HTERT RPE-1 (cell line): ENCODE measurements around the gene KLLN.
"Not testable (repeated sequence)": the region's sequence is repeated elsewhere in the genome, so short reads cannot be mapped to it uniquely, and the experiment has no call there.

Experiments
- in situ Hi-C: fragments of 300-500 bp; cut with MboI; formaldehyde crosslinking; loops from 4 replicates; pipeline ENCODE4 v1.14.3; 2020; ENCODE audit warnings: low sequenced_read_pairs

The KLLN gene

GRCh38 chr10:87843714-87844113 lies 19.6 kb downstream of the KLLN start:
- in situ Hi-C loops, result no loop called here

- in situ Hi-C loops, result no loop called here
These were observed 20.4 kb downstream of the KLLN start for GRCh38 chr10:87842776-87843497.

DNA sequence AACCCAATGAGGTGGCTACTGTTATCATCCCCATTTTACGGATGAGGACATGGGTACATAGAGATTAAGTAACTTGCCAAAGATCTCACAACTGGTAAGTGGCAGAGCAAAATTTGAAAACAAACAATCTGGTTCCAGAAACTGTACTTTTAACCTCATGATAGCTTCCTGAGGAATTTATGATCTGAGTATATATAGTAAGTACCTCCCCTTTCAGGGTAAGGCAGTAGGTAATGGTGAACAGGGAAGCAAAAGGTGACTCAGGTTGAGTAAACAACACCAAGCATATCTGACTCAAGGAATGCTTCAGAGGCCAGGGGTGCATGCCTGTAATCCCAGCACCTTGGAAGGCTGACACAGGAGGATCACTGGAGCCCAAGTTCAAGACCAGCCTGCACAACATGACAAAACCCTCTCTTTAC lies 21.1 kb downstream of the KLLN start:
- in situ Hi-C loops, result no loop called here

DNA sequence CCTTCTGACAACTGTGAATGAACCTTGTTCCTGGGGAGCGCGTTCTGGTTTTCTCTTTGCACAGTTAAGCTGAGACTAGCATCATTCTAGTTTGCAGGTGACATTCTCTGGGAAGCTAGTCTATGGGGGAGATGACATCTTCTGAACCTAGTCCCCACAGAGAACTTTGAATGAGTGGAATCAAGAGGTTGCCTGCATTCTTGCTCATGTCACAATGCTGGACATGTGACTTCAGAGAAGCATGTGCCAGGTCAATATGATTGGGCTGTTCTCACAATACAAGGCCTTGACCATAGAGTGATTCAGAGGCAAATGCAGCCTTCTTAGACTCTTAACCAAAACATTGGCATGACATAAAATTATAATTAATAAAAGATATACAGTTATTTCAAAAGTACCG lies 22.1 kb downstream of the KLLN start:
- in situ Hi-C loops, result no loop called here

DNA sequence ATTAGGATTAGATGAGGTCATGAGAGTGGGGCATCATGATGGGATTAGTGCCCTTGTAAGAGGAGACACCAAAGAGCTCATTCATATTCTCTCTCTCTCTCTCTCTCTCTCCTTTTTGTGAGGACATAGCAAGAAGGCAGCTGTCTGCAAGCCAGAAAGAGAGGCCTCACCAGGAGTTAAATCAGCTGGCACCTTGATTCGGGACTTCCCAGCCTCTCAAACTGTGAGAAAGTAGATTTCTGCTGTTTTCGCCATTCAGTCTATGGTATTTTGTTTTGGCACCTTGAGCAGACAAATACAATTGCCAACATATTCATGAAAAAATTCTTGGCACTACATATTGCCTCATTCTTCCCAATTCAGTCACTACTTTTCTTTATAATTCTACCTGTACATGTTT lies 24.7 kb downstream of the KLLN start:
- in situ Hi-C loops, result no loop called here

DNA sequence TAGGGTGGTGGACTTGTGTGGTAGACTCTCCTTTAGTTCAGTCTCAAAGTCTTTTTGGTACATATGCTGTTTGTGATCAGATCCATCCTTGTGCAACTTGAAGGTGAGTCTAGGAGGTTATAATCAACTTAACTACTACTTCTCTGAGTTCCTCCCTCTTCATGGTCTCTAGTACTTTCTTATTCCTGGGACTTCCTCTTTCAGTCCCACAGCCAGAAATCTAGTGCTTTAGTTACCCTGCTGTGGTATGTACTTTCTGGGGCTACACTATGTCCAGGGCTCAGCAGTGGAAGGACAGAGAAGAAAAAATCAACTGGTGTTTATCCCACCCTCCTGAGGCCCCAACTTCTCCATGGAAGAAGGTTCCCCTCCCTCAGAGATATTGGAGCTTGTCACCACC lies 25.9 kb downstream of the KLLN start:
- in situ Hi-C loops, result no loop called here

GRCh38 chr10:87836098-87836497 lies 27.2 kb downstream of the KLLN start:
- in situ Hi-C loops, result no loop called here

DNA sequence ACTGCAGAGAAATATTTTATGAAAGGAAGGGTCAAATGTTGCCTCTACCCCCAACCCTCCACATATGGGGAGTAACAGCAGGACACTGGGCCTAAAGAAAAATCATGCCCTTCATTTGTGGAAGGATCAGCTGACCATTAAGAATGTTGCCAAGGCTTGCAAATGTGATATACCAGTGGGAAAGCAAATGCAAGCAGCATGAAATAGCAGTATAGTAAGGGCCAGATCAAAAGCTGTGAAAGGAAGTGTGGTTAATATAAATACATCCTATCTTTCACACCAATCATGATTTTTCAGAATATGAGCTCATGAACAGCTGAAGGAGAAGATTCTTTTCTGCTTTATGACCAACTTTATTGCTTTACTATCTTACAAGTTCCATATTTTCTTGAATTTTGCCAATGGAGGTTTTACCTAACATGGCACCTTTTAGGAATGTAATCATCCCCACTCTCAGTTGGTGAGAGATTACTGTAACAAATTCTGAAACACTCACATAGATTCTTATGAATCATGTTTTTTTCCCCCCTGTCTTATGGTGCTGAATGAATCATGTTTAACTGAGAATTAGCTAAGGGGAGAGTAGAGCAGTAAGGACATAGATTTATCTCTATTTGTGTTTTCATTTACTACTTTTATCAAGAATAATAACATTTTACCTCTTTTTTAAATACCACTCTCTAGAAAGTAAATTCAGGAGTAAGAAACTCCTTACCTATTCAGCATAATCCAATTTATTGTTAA lies 33.2 kb downstream of the KLLN start:
- in situ Hi-C loops, result no loop called here

- in situ Hi-C loops, result not testable (repeated sequence)
These were observed 34.3 kb downstream of the KLLN start for GRCh38 chr10:87829051-87829450.

- in situ Hi-C loops, result no loop called here
These were observed 35.7 kb downstream of the KLLN start for GRCh38 chr10:87827681-87828080.

- in situ Hi-C loops, result no loop called here
These were observed 36.7 kb downstream of the KLLN start for GRCh38 chr10:87826653-87827052.

- in situ Hi-C loops, result no loop called here
These were observed 44.1 kb downstream of the KLLN start for GRCh38 chr10:87819289-87819585.

DNA sequence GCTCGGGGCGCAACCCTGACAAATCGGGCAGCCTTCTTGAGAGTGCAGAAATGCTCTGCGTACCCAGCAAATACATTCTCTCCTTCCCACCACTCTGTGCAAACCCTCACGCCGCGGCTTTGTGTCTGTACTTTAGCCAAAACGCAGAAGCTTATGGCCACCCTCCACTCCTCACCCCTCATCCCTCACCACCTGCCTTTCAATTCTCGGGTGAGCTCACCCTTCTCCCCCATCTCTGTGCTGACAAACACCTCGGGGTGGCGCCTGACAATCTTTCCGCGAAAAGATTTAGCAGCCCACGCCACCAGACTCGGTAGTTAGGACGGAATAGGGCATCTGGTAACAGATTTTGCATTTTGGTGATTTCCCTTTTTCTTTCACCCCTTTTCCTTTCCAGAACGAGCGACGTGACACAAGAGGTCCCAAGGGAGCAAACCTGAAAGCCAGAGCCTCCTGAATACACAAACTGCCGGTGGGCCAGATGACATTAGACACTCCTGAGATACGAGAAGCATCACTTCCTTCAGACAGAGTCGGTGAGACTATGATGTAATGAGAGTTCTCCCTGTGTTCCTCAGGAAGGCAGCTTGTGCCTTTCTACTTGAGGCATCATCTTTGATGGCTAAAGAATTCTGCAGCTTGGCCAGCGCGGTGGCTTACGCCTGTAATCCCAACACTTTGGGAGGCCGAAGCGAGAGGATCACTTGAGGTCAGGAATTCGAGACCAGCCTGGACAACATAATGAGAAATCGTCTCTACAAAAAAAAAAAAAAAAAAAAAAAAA lies 44.6 kb downstream of the KLLN start:
- in situ Hi-C loops, result no loop called here

DNA sequence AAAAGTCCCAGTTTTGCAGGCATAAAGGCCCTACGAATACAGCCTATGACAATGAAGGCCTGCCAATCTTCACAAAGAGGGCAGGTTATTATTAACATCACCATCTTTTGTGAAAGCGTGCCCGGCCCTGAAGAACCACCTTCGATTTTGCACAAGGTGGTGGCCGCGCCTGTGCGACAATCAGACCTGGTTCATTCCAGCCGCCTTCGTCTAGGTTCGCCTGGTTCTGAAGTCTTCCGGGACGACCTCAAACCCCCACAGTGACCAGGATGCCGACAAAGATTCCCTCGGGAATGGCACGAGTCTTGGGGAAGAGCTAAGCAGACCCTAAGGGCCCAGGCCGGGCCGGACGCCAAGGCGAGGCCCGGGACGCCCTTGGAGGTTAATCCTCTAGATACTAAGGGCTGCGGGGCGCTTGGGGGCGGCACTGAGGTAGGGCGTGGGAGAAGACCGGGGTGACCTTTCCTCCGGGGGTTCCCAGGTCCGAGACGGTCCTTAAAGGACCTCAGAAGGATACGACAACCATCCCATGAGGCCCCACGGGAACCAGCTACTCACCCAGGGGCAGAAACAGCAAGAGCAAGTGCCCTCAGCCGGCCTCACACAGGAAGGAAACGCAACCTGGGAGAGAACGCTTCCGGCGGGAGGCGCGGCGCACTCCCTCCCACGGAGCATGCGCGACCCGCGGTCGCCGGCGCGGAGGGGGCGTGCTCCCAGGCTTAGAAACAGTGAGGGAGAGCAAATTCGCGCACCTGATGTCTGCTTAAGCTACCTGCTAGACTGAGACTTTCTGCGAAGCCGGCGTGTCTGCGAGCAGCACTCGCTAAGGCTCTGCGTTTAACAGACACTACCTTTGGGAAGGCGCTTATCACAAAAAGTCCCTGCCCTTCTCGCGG lies 45.5 kb downstream of the KLLN start, which contains the start of gene ATAD1:
TSS of gene ATAD1 (minus strand) at position 618 of the 896 bp plus-strand sequence. CDS start 3,627 bp downstream, outside the sequence.
- in situ Hi-C loops, result no loop called here

DNA sequence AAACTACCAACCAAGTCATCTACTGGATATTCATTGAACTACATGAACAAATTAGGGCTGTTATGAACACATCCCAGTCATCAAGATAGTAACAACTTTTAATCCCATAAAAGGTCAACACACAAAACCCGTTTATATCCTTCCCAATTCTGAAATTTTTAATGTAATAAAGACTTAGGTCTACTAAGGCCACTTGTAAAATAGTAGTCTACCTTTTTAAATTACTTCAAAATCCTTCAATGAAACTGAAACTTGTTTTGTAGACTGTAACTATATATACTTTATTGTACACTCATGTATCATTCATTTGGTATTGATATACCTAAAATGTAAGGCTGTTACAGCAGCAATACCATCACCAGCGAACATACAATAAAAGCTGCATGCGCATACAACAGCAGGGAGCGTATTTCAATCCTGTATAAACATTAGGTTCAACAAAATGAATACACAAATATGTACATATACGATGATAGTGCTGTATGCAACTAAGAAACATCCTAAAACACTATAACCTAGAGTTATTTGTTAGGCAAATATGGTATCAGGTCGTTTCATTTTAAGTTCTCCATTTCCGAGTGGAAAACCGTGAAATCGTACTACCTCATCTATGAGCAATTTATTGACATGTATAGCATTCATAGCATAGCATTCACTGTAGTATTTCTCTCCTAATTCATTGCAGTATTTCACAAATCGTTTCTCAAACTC lies 46.3 kb downstream of the KLLN start:
- in situ Hi-C loops, result no loop called here

DNA sequence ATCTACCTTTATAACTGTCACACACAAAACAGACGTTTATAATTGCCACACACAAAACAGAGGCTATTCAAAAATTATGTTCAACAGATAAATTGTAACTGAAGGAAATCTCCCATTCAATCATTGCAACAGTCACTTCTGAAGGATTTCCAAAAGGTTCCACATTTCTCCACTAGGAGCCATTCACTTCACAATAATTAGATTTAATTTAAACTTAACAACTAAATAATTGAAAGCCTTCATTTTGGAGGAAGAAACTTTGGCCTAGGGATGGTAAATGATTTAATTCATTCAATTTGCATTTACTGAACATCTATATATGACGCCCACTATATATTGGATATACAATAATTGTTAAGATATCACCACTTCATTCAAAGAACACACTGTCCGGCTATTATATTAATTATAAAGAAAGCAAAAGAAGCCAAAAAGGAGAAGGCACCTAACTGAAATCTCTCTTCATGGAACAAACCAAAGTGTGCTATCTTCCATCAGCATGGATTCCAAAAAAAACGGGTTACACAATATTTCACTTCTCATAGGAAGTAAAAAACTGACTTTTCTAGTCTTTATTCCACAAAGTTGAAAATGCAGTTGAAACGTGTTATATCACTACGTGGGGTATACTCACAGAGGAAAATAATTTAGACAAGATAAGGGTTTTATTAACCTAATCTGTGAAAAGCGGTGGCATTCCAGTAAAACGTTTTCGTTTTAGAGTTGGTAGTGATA lies 47.0 kb downstream of the KLLN start:
- in situ Hi-C loops, result no loop called here
